HepG2 (cell line): ENCODE measurements around the gene WDR70. TPM values are rescaled to one million over a fixed set of nuclear protein-coding genes. Genes with fewer than 3 reads are reported as not detected.
A peak's percentile ranks its signal among the peaks of the same experiment; 100 is the strongest.
"Not testable (repeated sequence)": the region's sequence is repeated elsewhere in the genome, so short reads cannot be mapped to it uniquely, and the experiment has no call there.

Experiments used
- ATAC-seq: fragments of 200-7000 bp; cut with Tn5 transposase; 3 replicates; pipeline ENCODE4 v1.9.1; 2020; ENCODE audit warnings: mild to moderate bottlenecking, moderate library complexity
- BruUV-seq: library from RNA; stranded (reverse); fragments of 400-500 nt; replicated peaks from 2 replicates; lab custom pipeline; 2021; lab: Mats Ljungman, UMichigan
- CTCF ChIA-PET: fragments of 300-600 bp; formaldehyde crosslinking; extraction: SDS; loops from one replicate; lab custom pipeline; 2021; ENCODE audit warnings: low total read pairs, inconsistent platforms, low intra/inter-chr PET ratio; lab: Yijun Ruan, JAX
- POLR2A ChIA-PET: fragments of 350-600 bp; sonication (Branson Sonifier 250); formaldehyde crosslinking; loops from one replicate; lab custom pipeline; 2020; ENCODE audit warnings: antibody characterized with exemption, inconsistent platforms; lab: Yijun Ruan, JAX
- DNase-seq: peaks from one replicate; pipeline ENCODE4 v3.0.0-alpha.2; 2015; ENCODE audit warnings: low spot score
- FAIRE-seq: peaks from 3 replicates; lab custom pipeline; 2011; peaks lifted over from hg19 to GRCh38; lab: Jason Lieb, UNC
- H2AFZ ChIP-seq: one replicate; pipeline ENCODE4 v1.6.1; 2011; ENCODE audit warnings: low read length, inconsistent platforms
- H3K27ac ChIP-seq: fragments of 300-600 bp; 3 replicates; pipeline ENCODE4 v1.8.0; 2011; ENCODE audit warnings: mixed run types, mild to moderate bottlenecking, mixed read lengths, low read length, inconsistent platforms; ENCODE audit not compliant: insufficient read depth; ENCODE audit errors: extremely low read length
- H3K27me3 ChIP-seq, 2 experiments: fragments of 200-600 bp in 1 of 2; 2 replicates in 1 of 2; 3 replicates in 1 of 2; pipeline versions ENCODE4 v1.6.0 to v1.8.0; 2011; ENCODE audit warnings: low read length in 2 of 2, mild to moderate bottlenecking in 2 of 2, moderate library complexity in 2 of 2, inconsistent platforms in 1 of 2; ENCODE audit not compliant: insufficient read depth in 2 of 2, control insufficient read depth in 1 of 2
- H3K36me3 ChIP-seq, 2 experiments: fragments of 200-600 bp in 1 of 2; replicated peaks in 1 of 2; 2 replicates in 1 of 2; 3 replicates in 1 of 2; pipeline versions ENCODE4 v1.5.1 to v1.8.0; 2011; ENCODE audit warnings: low read length in 2 of 2, inconsistent platforms in 1 of 2; ENCODE audit not compliant: insufficient read depth in 2 of 2, control insufficient read depth in 1 of 2
- H3K4me1 ChIP-seq: 2 replicates; pipeline ENCODE4 v1.5.1; 2012; ENCODE audit warnings: low read length, inconsistent platforms; ENCODE audit not compliant: insufficient read depth
- H3K4me2 ChIP-seq: 2 replicates; pipeline ENCODE4 v1.6.0; 2011; ENCODE audit warnings: low read depth, low read length, inconsistent platforms
- H3K4me3 ChIP-seq, 3 experiments: fragments of 200-600 bp in 1 of 3; sonication (generic), shearing (Covaris generic) in 1 of 3; replicated peaks in 1 of 3; 2 replicates each; pipeline ENCODE4 v1.5.1; 2011 to 2016; ENCODE audit warnings: low read length in 3 of 3, inconsistent platforms in 2 of 3, low read depth in 2 of 3, mild to moderate bottlenecking in 2 of 3, control low read depth in 1 of 3, mixed read lengths in 1 of 3; ENCODE audit not compliant: insufficient read depth in 1 of 3
- H3K79me2 ChIP-seq: one replicate; pipeline ENCODE4 v1.6.1; 2011; ENCODE audit warnings: low read length, inconsistent platforms; ENCODE audit not compliant: insufficient read depth
- H3K9ac ChIP-seq: 2 replicates; pipeline ENCODE4 v1.6.0; 2011; ENCODE audit warnings: mild to moderate bottlenecking, low read depth, low read length, inconsistent platforms; ENCODE audit not compliant: insufficient read depth
- H3K9me3 ChIP-seq: 2 replicates; pipeline ENCODE4 v1.5.1; 2012; ENCODE audit warnings: mild to moderate bottlenecking, low read length
- H4K20me1 ChIP-seq: 2 replicates; pipeline ENCODE4 v1.6.0; 2011; ENCODE audit warnings: inconsistent platforms, mild to moderate bottlenecking, low read length, moderate library complexity; ENCODE audit not compliant: insufficient read depth
- BCL6 ChIP-seq: IDR thresholded peaks from 2 replicates; pipeline ENCODE4 v1.6.1; 2016; ENCODE audit warnings: missing genetic modification reagents, missing compliant biosample characterization
- KMT2A ChIP-seq: sonication (generic); formaldehyde crosslinking; IDR thresholded peaks from 2 replicates; pipeline ENCODE4 v1.4.0; 2020; ENCODE audit warnings: missing genetic modification reagents
- MAFF ChIP-seq: IDR thresholded peaks from 2 replicates; pipeline ENCODE4 v1.6.1; 2011; ENCODE audit warnings: low read depth, low read length, improper control_type of control experiment
- MAFK ChIP-seq, 2 experiments: IDR thresholded peaks in 1 of 2; conservative IDR thresholded peaks in 1 of 2; 2 replicates each; pipeline ENCODE4 v1.6.1; 2011; ENCODE audit warnings: improper control_type of control experiment in 2 of 2, low read length in 2 of 2
- WGBS: methylation state at CpG from one replicate; pipeline ENCODE4 v1.1.6; 2017; ENCODE audit warnings: low lambda C conversion rate; 5-methylcytosine and 5-hydroxymethylcytosine counted together
- in situ Hi-C: cut with HindIII; loops from 2 replicates; pipeline ENCODE4 v1.10.0; 2017; ENCODE audit warnings: low pct_unique_long_range_greater_than_20kb; ENCODE audit not compliant: extremely low pct_ligation_motif_present
- intact Hi-C: fragments of 100-400 bp; cut with micrococcal nuclease; formaldehyde crosslinking; loops from one replicate; pipeline ENCODE4 v1.10.0; 2022; ENCODE audit not compliant: unreplicated experiment
- polyA plus RNA-seq, 8 experiments: library from polyadenylated mRNA; depleted of rRNA in 3 of 8; stranded (reverse) in 7 of 8; unstranded in 1 of 8; fragments of >200 nt; fragmentation: Illumina TruSeq in 4 of 8; extraction: Trizol in 4 of 8; gene quantifications; 2 replicates each; pipeline versions ENCODE4 v1.2.1 to v1.2.3, GENCODE V29; 2011 to 2016; ENCODE audit warnings: low read depth in 4 of 8, missing spikeins in 1 of 8, mixed read lengths in 1 of 8; ENCODE audit not compliant: insufficient read depth in 1 of 8
- total RNA-seq, 5 experiments: library from RNA; depleted of rRNA; stranded (reverse); fragments of >200 nt; fragmentation: Illumina TruSeq; extraction: Trizol; gene quantifications; 2 replicates each; pipeline ENCODE4 v1.2.3, GENCODE V29; 2016; ENCODE audit warnings: low read depth in 1 of 5

WDR70 gene
- total and polyA plus RNA-seq, 2 of the 13 experiments (the other 11 are each of a cell fraction or from before 2014, with no cell fraction given): 14.6 to 30.6 TPM

DNA sequence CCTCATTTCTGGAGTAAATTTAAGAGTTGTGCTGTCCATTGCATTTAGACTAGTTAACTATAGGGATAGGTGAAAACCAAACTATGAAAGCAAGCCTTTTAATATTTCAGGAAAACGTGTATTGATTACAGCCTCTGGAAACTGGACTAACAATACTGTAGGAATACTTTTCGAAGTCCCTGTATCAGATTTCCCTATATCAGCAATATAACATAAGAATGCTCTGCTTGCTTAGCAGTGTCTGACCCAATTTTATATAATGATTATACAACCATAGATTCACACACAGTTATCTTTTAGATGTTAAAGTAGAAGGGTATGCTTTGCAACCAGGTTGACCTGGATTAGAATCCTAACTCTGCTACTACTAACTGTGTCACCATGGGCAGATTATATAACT is 203.1 kb downstream of the WDR70 start:
- Histone ChIP-seq H3K27ac (no peak overlapping the region), H3K36me3 (no peaks in the 10 kb centered on the region), H3K4me2 (no peak overlapping the region), H3K79me2 (no peaks in the 10 kb centered on the region), H3K4me3 (no peak overlapping the region), H4K20me1 (no peaks in the 10 kb centered on the region), H3K4me1 (no peaks in the 10 kb centered on the region), H3K9me3 (no peaks in the 10 kb centered on the region), H2AFZ (no peak overlapping the region), H3K9ac (no peak overlapping the region), H3K27me3 (no peaks in the 10 kb centered on the region)
- TF ChIP-seq MAFK (conservative IDR thresholded peaks at IDR 0.05 in 1 of 2, IDR thresholded peaks at IDR 0.05 in 1 of 2; ENCODE audit: low read length in 2 of 2): peak; percentile 50 to 70; a peak in 3 of 4 replicates
- TF ChIP-seq KMT2A (CRISPR knock-in tag): no peak
- no peak for TF ChIP-seq BCL6
- peak; percentile 58; the same call in 1 of the 2 replicates for TF ChIP-seq MAFF
- in situ Hi-C loops: no loop called here
- no TSS peak for BruUV-seq
- intact Hi-C loops: no loop called here
- CTCF ChIA-PET: no interaction called here
- FAIRE-seq: no peak
- DNase-seq: no peak
- no peak for ATAC-seq
- 92% methylated on average over 2 of the region's 2 CpGs for WGBS
- POLR2A ChIA-PET: no interaction called here

DNA sequence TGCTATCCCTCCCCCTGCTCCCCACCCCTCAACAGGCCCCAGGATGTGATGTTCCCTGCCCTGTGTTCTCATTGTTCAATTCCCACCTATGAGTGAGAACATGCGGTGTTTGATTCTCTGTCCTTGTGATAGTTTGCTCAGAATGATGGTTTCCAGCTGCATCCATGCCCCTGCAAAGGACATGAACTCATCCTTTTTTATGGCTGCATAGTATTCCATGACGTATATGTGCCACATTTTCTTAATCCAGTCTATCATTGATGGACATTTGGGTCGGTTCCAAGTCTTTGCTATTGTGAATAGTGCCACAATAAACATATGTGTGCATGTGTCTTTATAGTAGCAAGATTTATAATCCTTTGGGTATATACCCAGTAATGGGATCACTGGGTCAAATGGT is 214.2 kb downstream of the WDR70 start:
- H2AFZ ChIP-seq, DNase-seq, H3K4me1 ChIP-seq, H3K9me3 ChIP-seq, H3K4me3 ChIP-seq, in situ Hi-C loops, POLR2A ChIA-PET, FAIRE-seq, BruUV-seq, CTCF ChIA-PET, H3K36me3 ChIP-seq, H3K79me2 ChIP-seq, intact Hi-C loops, H3K4me2 ChIP-seq, ATAC-seq, H4K20me1 ChIP-seq, H3K9ac ChIP-seq, H3K27me3 ChIP-seq, H3K27ac ChIP-seq: not testable (repeated sequence)
- 96% methylated on average over 3 of the region's 3 CpGs for WGBS

GRCh38 chr5:37594864-37595263 is 215.7 kb downstream of the WDR70 start:
- H3K9ac ChIP-seq, DNase-seq, FAIRE-seq, H3K79me2 ChIP-seq, H3K9me3 ChIP-seq, ATAC-seq, intact Hi-C loops, H2AFZ ChIP-seq, H3K4me2 ChIP-seq, H4K20me1 ChIP-seq, BruUV-seq, H3K27ac ChIP-seq, H3K4me1 ChIP-seq, in situ Hi-C loops, CTCF ChIA-PET, H3K27me3 ChIP-seq, H3K4me3 ChIP-seq, POLR2A ChIA-PET, H3K36me3 ChIP-seq: not testable (repeated sequence)
- WGBS: 75% methylated on average over 2 of the region's 2 CpGs
